HepG2 (cell line): Measurements from ENCODE around the gene CD93.

Experiments used
- CEBPB ChIP-seq: IDR thresholded peaks from 2 replicates; pipeline ENCODE4 v1.6.1; 2011; ENCODE audit warnings: low read depth, low read length, improper control_type of control experiment, borderline replicate concordance
- HDAC2 ChIP-seq: sonication (generic); formaldehyde crosslinking; IDR thresholded peaks from 2 replicates; pipeline ENCODE4 v1.4.0; 2020; ENCODE audit warnings: missing genetic modification reagents
- LBX2 ChIP-seq: sonication (generic); formaldehyde crosslinking; IDR thresholded peaks from 2 replicates; pipeline ENCODE4 v1.5.0; 2020; ENCODE audit warnings: missing genetic modification reagents, mild to moderate bottlenecking, borderline replicate concordance
- NFATC3 ChIP-seq: sonication (generic); formaldehyde crosslinking; IDR thresholded peaks from 2 replicates; pipeline ENCODE4 v1.5.1; 2020; ENCODE audit warnings: mild to moderate bottlenecking, missing genetic modification reagents
- RAD21 ChIP-seq: fragments of 450-650 bp; formaldehyde crosslinking; IDR thresholded peaks from 2 replicates; pipeline ENCODE4 v1.5.0; 2020; ENCODE audit warnings: mild to moderate bottlenecking
- SRSF1 ChIP-seq: fragments of 200-400 bp; formaldehyde crosslinking; optimal IDR thresholded peaks from 2 replicates; pipeline ENCODE3; 2017; ENCODE audit warnings: mild to moderate bottlenecking, low read depth, low read length, moderate library complexity
- TSC22D2 ChIP-seq: sonication (generic); formaldehyde crosslinking; IDR thresholded peaks from 2 replicates; pipeline ENCODE4 v1.5.1; 2020; ENCODE audit warnings: missing genetic modification reagents, mild to moderate bottlenecking, borderline replicate concordance
- ZNF264 ChIP-seq: sonication (generic); formaldehyde crosslinking; IDR thresholded peaks from 2 replicates; pipeline ENCODE4 v1.4.0; 2020; ENCODE audit warnings: missing genetic modification reagents
- ZNF274 ChIP-seq: sonication (generic); formaldehyde crosslinking; IDR thresholded peaks from 2 replicates; pipeline ENCODE4 v1.5.1; 2020; ENCODE audit warnings: mild to moderate bottlenecking, missing genetic modification reagents
- ZNF710 ChIP-seq: sonication (generic); formaldehyde crosslinking; IDR thresholded peaks from 2 replicates; pipeline ENCODE4 v1.5.0; 2020; ENCODE audit warnings: mild to moderate bottlenecking, missing genetic modification reagents, borderline replicate concordance

GRCh38 chr20:23032056-23032749 lies 53.9 kb downstream of the CD93 start:
- TF ChIP-seq ZNF274: no peak
- no peak for TF ChIP-seq TSC22D2 (CRISPR knock-in tag)
- TF ChIP-seq SRSF1: no peak
- no peak for TF ChIP-seq ZNF710 (CRISPR knock-in tag)
- TF ChIP-seq RAD21 (CRISPR knock-in tag): no peak
- TF ChIP-seq LBX2 (CRISPR knock-in tag): no peak
- TF ChIP-seq HDAC2 (CRISPR knock-in tag): no peak
- TF ChIP-seq ZNF264: no peak
- TF ChIP-seq CEBPB: no peak
- TF ChIP-seq NFATC3: no peak
